PC-3 (cell line): ENCODE results near the gene GATAD2B.

ENCODE experiments used
- EZH2 ChIP-seq: fragments of 300-600 bp; sonication (generic); IDR thresholded peaks from one replicate; pipeline ENCODE4 v1.6.1; 2017; ENCODE audit warnings: antibody characterized with exemption, mild to moderate bottlenecking, low read length; ENCODE audit not compliant: unreplicated experiment
- TF ChIP-seq, protein P1 (sequence below): fragments of 300-600 bp; sonication (generic); conservative IDR thresholded peaks from 2 replicates; pipeline ENCODE4 v1.5.1; 2017; ENCODE audit warnings: antibody characterized with exemption, low read depth, mild to moderate bottlenecking, low read length

DNA sequence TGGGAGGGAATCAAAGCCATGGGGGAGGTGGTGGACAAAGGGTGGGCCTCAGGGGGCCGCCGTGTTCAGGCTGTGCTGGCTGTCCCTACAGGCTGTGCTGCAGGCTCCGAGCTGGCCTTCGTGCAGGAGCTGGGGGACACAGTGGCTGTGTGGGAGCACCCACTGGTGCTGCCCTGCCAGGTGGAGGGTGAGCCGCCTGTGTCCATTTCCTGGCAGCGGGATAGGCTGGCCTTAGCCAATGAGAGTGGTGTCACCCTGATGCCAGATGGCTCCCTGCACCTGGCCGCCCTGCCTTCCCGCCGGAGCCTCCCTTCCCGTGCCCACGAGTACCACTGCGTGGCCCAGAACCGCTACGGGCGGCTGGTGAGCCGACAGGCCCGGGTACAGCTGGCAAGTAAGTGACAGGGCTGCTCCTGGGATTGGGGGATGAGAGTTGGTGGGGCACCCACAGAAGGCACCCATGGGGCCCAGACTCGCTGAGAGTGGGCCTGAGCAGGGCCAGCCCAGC, 127.4 kb downstream of the GATAD2B start:
- TF ChIP-seq, protein P1, sequence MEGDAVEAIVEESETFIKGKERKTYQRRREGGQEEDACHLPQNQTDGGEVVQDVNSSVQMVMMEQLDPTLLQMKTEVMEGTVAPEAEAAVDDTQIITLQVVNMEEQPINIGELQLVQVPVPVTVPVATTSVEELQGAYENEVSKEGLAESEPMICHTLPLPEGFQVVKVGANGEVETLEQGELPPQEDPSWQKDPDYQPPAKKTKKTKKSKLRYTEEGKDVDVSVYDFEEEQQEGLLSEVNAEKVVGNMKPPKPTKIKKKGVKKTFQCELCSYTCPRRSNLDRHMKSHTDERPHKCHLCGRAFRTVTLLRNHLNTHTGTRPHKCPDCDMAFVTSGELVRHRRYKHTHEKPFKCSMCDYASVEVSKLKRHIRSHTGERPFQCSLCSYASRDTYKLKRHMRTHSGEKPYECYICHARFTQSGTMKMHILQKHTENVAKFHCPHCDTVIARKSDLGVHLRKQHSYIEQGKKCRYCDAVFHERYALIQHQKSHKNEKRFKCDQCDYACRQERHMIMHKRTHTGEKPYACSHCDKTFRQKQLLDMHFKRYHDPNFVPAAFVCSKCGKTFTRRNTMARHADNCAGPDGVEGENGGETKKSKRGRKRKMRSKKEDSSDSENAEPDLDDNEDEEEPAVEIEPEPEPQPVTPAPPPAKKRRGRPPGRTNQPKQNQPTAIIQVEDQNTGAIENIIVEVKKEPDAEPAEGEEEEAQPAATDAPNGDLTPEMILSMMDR = no peak
- TF ChIP-seq EZH2 = no peak
